ENCODE measurements around the gene RPA1.

Gene RPA1

GRCh38 chr17:1908699-1909309, 79.0 kb downstream of the RPA1 start:
- DNase-seq (ENCODE audit: low read depth, low spot score), result no peak

GRCh38 chr17:1909985-1910384, 80.2 kb downstream of the RPA1 start:
- no peak for DNase-seq (ENCODE audit: low read depth, low spot score)

GRCh38 chr17:1912146-1912545, 82.3 kb downstream of the RPA1 start:
- no peak for DNase-seq (ENCODE audit: low read depth, low spot score)

- DNase-seq (ENCODE audit: low read depth, low spot score), result no peak
These were observed 83.9 kb downstream of the RPA1 start for GRCh38 chr17:1913702-1914101.

GRCh38 chr17:1914661-1915083, 84.9 kb downstream of the RPA1 start:
- DNase-seq (ENCODE audit: low read depth, low spot score), result no peak

GRCh38 chr17:1915889-1916288, 86.1 kb downstream of the RPA1 start:
- DNase-seq (ENCODE audit: low read depth, low spot score), result no peak

GRCh38 chr17:1916316-1916715, 86.5 kb downstream of the RPA1 start:
- DNase-seq (ENCODE audit: low read depth, low spot score), result no peak

GRCh38 chr17:1916963-1917715, 87.3 kb downstream of the RPA1 start:
- no peak for DNase-seq (ENCODE audit: low read depth, low spot score)

- no peak for DNase-seq (ENCODE audit: low read depth, low spot score)
These were observed 88.7 kb downstream of the RPA1 start for GRCh38 chr17:1918346-1919162.

- no peak for DNase-seq (ENCODE audit: low read depth, low spot score)
These were observed 89.4 kb downstream of the RPA1 start for GRCh38 chr17:1919201-1919600.

GRCh38 chr17:1920948-1921351, 91.1 kb downstream of the RPA1 start:
- no peak for DNase-seq (ENCODE audit: low read depth, low spot score)

GRCh38 chr17:1928976-1929375, 99.2 kb downstream of the RPA1 start:
- DNase-seq (ENCODE audit: low read depth, low spot score), result no peak

- DNase-seq (ENCODE audit: low read depth, low spot score), result no peak
These were observed 100.5 kb downstream of the RPA1 start for GRCh38 chr17:1930337-1930645.

- no peak for DNase-seq (ENCODE audit: low read depth, low spot score)
These were observed 102.2 kb downstream of the RPA1 start for GRCh38 chr17:1931844-1932579.

GRCh38 chr17:1933875-1934715, 104.3 kb downstream of the RPA1 start:
- no peak for DNase-seq (ENCODE audit: low read depth, low spot score)

GRCh38 chr17:1934901-1935300, 105.1 kb downstream of the RPA1 start:
- DNase-seq (ENCODE audit: low read depth, low spot score), result no peak

- no peak for DNase-seq (ENCODE audit: low read depth, low spot score)
These were observed 107.0 kb downstream of the RPA1 start for GRCh38 chr17:1936766-1937165.

- no peak for DNase-seq (ENCODE audit: low read depth, low spot score)
These were observed 107.7 kb downstream of the RPA1 start for GRCh38 chr17:1937461-1937860.

- DNase-seq (ENCODE audit: low read depth, low spot score), result no peak
These were observed 110.4 kb downstream of the RPA1 start for GRCh38 chr17:1939981-1940809.

- DNase-seq (ENCODE audit: low read depth, low spot score), result no peak
These were observed 111.0 kb downstream of the RPA1 start for GRCh38 chr17:1940810-1941185.

All from activated CD4-positive, CD25-positive, alpha-beta regulatory T cell treated with anti-CD3 and anti-CD28 coated beads, Interleukin-2, amount 50 U/mL, for 16 hours (primary cell).